Measurements from ENCODE around the gene SNUPN. TPM values are rescaled to one million over a fixed set of nuclear protein-coding genes. Genes with fewer than 3 reads are reported as not detected.
A peak's percentile ranks its signal among the peaks of the same experiment; 100 is the strongest.

The SNUPN gene
- 23.5 TPM for total RNA-seq
- long read RNA-seq, transcript SNUPN-206 (9 exons, 1,682 nt) = minor isoform, 7 of 43 reads
- long read RNA-seq, transcript SNUPN-201 (9 exons, 1,513 nt) = major isoform, 24 of 43 reads
- long read RNA-seq, partial matches to known transcripts = 4 of 43 reads
- long read RNA-seq, other reads (novel, unspliced or antisense) = 5 of 43 reads

DNA sequence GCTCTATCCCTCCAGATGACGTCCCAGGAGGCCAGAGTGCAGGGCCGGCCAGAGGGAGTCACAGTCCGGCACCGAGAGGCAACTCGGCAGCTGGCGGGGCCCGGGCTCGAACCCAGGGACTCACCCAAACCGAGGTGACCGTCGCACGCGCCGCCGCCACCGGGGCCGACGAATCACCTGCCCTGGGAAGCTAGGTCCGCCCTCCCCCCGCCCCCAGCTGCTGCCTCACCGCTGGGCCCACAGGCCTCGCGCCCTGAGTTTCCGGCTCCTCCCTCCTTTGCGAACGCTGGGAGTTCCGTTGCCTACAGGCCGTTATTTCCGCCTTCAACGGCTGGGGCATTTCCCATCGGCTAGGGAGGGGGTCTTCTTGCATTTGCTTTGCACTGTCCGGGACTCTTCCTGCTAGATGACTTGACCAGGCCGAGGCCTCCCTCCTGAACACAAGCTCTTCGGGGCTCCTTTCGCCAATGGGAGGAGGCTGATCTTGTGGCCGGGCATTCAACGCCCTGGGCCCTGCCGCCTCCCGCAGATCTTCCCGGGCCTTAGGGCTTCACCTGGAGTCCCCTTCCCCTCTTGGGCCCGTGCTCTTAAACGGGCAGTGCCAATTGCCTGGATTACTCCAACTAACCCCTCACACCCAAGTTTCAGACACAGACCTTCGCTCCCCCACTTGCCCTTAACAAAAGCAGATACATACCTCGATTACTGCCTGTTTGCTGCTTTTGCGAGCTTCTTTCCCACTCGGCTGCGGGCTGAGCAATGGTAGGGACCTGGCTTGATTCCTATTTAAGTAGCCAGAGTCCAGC, at the start of gene SNUPN:
Gene SNUPN, minus strand, starts transcription at position 184 of the 806 bp plus-strand sequence. CDS start 4,674 bp downstream, outside the sequence.
- no peaks in the 10 kb centered on the region for H3K36me3 ChIP-seq
- intact Hi-C loops (cut with DNase I) = no loop called here
- TF ChIP-seq, protein P1, sequence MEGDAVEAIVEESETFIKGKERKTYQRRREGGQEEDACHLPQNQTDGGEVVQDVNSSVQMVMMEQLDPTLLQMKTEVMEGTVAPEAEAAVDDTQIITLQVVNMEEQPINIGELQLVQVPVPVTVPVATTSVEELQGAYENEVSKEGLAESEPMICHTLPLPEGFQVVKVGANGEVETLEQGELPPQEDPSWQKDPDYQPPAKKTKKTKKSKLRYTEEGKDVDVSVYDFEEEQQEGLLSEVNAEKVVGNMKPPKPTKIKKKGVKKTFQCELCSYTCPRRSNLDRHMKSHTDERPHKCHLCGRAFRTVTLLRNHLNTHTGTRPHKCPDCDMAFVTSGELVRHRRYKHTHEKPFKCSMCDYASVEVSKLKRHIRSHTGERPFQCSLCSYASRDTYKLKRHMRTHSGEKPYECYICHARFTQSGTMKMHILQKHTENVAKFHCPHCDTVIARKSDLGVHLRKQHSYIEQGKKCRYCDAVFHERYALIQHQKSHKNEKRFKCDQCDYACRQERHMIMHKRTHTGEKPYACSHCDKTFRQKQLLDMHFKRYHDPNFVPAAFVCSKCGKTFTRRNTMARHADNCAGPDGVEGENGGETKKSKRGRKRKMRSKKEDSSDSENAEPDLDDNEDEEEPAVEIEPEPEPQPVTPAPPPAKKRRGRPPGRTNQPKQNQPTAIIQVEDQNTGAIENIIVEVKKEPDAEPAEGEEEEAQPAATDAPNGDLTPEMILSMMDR (IDR thresholded peaks at IDR 0.05) = no peak
- H3K9me3 ChIP-seq = no peaks in the 10 kb centered on the region
- peak; percentile 97 for DNase-seq
- peak; percentile 97 for ATAC-seq
- H3K27me3 ChIP-seq = no peaks in the 10 kb centered on the region
- H3K4me1 ChIP-seq = peaks cover 14% of the 10 kb centered on the region
- H3K4me3 ChIP-seq = peak within 1 kb of the TSS; percentile 92
- peak within 1 kb of the TSS; percentile 95 for H3K27ac ChIP-seq

DNA sequence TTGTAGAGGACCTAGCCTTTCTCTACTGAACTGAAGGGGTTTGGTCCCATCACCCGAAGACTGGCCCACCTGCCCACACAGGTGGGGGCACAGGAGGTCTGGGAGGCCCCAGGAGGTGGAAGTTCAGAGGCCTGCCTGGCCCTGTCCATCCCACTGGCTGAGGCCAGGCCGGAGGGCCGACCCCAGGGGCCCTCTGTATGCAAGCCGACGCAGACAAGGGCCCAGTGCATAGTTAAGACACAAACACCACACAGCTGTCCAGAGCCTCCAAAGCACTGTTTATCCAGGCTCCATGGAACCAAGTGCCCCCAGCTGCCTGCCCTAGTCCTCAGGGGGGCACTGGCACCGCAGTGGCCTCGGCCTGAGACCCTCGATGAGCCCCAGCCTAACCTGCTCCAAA, 48.8 kb upstream of the SNUPN start:
- TF ChIP-seq, protein P1 (IDR thresholded peaks at IDR 0.05) = no peak
- intact Hi-C loops (cut with DNase I) = no loop called here
- H3K27me3 ChIP-seq = no peaks in the 10 kb centered on the region
- H3K36me3 ChIP-seq = no peaks in the 10 kb centered on the region
- no peak for DNase-seq
- no peak overlapping the region for H3K4me3 ChIP-seq
- no peak for ATAC-seq
- peaks cover 24% of the 10 kb centered on the region for H3K4me1 ChIP-seq
- H3K27ac ChIP-seq = no peak overlapping the region
- H3K9me3 ChIP-seq = no peaks in the 10 kb centered on the region

DNA sequence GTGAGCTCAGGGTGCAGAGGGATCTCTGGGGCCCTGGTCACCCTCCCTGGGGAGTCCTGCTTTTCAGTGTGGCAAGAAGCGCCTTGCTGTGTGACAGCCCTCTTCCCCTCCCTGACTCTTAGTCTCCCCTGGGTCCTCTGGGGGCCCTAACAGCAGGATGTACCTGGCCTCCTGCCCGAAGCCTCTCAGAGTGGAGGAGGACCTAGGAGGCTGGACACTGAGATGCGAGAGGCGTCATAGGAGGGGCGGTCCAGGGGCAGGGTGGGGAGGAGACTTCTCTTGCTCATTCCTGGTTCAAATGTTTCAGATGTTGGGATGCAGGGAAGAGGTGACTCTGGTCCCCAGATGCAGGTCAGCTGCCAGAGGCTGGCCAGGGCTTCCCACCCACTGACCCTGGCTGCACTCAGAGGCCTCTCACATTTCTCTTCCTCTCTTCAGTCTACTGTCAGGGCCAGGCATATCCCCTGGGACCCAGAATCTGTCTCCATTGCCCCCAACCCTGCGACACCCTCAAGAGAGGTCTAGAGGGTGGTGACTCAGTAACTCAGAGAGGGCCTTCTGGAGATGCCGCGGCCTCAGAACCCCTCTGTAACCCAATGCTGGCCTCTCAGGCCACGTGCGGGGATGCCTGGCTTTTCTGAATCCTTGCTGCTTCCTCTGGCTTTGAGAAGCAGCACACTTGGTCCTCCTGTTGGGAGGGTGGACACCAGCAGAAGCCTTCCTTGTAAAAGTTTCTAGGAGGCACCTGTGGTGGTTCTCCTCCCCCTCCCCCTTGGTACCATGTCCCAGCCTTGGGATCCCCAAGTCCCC, 48.1 kb upstream of the SNUPN start:
- H3K4me3 ChIP-seq = no peak overlapping the region
- intact Hi-C loops (cut with DNase I) = no loop called here
- peak; percentile 81 for DNase-seq
- peak; percentile 64 for ATAC-seq
- TF ChIP-seq, protein P1 (IDR thresholded peaks at IDR 0.05) = no peak
- H3K9me3 ChIP-seq = no peaks in the 10 kb centered on the region
- peak overlapping the region; percentile 71 for H3K27ac ChIP-seq
- no peaks in the 10 kb centered on the region for H3K36me3 ChIP-seq
- peaks cover 24% of the 10 kb centered on the region for H3K4me1 ChIP-seq
- no peaks in the 10 kb centered on the region for H3K27me3 ChIP-seq

DNA sequence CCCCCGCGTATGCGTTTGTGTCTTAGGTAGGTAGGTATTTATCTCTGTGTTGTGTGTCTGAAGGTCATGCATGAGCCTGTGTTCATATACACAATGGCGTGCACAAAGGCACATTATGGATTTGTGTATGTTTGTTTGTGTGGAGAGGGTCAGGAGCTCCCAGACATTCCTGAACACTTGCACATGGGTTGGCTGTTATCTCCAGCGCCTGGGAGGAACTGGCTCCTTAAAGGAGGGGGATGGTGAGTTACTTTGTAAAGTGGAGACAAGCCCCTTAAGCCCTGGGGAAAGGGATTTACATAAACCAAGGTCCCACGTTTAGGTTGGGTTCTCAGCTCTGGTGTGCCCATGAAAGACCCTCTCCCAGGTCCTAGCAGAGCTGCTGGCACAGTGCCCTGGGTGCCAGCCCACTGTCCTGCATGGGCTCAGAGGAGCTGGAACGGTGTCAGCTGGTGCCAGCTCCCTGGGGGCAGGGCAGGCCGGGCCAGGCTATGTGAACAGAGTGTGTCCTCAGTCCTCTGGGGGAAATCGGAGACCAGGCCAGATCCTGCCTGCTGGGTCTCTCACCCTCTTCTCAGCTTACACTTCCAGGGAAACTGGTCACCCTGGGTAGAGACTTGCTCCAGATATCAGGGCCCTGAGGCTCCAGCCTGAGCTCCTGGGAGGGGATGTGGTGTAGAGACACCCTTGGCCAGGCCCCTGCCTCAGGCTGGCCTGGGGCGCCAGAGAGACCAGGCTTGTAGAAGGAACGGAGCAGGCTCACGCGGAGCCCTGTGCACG, 47.3 kb upstream of the SNUPN start:
- peaks cover 25% of the 10 kb centered on the region for H3K4me1 ChIP-seq
- no peak overlapping the region for H3K4me3 ChIP-seq
- TF ChIP-seq, protein P1 (IDR thresholded peaks at IDR 0.05) = no peak
- ATAC-seq = peak; percentile 45
- H3K27me3 ChIP-seq = no peaks in the 10 kb centered on the region
- intact Hi-C loops (cut with DNase I) = no loop called here
- H3K27ac ChIP-seq = peak overlapping the region; percentile 71
- DNase-seq = no peak
- H3K9me3 ChIP-seq = no peaks in the 10 kb centered on the region
- no peaks in the 10 kb centered on the region for H3K36me3 ChIP-seq
